ENCODE results near the gene MAGI1. TPM values are rescaled to one million over a fixed set of nuclear protein-coding genes. Genes with fewer than 3 reads are reported as not detected.

MAGI1 gene
- total RNA-seq, 3 donors from 2014 or later = 22.1 to 94.4 (median 70.5) TPM

DNA sequence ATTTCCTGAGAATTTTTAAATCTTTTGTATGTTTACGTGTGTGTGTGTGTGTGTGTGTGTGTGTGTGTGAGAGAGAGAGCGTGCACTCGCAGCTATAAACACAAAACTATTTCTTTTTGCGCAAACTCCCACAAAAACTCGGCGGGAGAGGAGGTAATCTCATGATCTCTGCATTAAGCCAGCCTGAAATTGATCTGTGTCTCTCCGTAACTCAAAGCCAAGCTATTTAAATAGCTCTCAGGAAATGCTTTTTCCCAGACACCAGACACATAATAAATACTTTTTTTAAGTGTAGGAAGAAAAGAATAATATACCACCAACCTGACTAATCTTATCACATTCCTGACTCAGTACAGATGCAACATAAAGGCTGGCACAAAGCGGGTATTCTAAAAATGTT is 226.8 kb downstream of the MAGI1 start:
- H3K9me3 ChIP-seq = no peaks in the 10 kb centered on the region
- no peaks in the 10 kb centered on the region for H3K36me3 ChIP-seq
- H3K4me1 ChIP-seq = no peaks in the 10 kb centered on the region
- H3K4me3 ChIP-seq = no peak overlapping the region
- H3K27ac ChIP-seq = no peak overlapping the region
- intact Hi-C loops (cut with DNase I; ENCODE audit: low total_unique reads) = no loop called here
- H3K27me3 ChIP-seq = no peaks in the 10 kb centered on the region
- DNase-seq (ENCODE audit: low spot score in 2 of 2) = no peak
- TF ChIP-seq POLR2AphosphoS5 (IDR thresholded peaks at IDR 0.05) (no peak), POLR2A (IDR thresholded peaks at IDR 0.05) (no peak), CTCF (IDR thresholded peaks at IDR 0.05) (no peak)

- Histone ChIP-seq H3K36me3 (no peaks in the 10 kb centered on the region), H3K4me3 (no peak overlapping the region), H3K9me3 (no peaks in the 10 kb centered on the region), H3K4me1 (no peaks in the 10 kb centered on the region), H3K27ac (no peak overlapping the region), H3K27me3 (no peaks in the 10 kb centered on the region)
- no peak for DNase-seq (ENCODE audit: low spot score in 2 of 2)
- intact Hi-C loops (cut with DNase I; ENCODE audit: low total_unique reads) = no loop called here
- TF ChIP-seq CTCF (IDR thresholded peaks at IDR 0.05) (no peak), POLR2A (IDR thresholded peaks at IDR 0.05) (no peak), POLR2AphosphoS5 (IDR thresholded peaks at IDR 0.05) (no peak)
These were observed 227.5 kb downstream of the MAGI1 start for GRCh38 chr3:65811086-65811761.

DNA sequence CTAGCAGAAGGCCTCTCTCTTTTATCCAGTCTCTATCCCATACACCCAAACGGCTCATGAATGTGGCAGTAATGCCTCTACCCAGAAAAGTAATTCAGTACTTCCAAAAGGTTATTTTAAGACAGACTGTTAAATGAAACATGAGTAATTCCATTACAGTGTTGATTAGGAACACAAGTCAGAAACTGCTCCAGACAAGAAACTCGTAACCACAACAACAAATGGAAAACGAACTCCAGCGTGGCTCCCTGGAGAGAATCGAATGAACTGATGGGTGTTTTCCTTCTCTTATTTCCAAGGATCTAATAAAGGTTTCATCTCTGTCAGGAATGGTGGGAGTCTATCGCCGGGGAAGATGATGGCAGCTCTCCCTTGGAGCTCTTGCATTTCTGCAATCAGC is 228.4 kb downstream of the MAGI1 start:
- no peak for TF ChIP-seq CTCF (IDR thresholded peaks at IDR 0.05)
- TF ChIP-seq POLR2A (IDR thresholded peaks at IDR 0.05) = no peak
- TF ChIP-seq POLR2AphosphoS5 (IDR thresholded peaks at IDR 0.05) = no peak

GRCh38 chr3:65809641-65810150 is 229.0 kb downstream of the MAGI1 start:
- H3K27ac ChIP-seq = no peak overlapping the region
- no peaks in the 10 kb centered on the region for H3K9me3 ChIP-seq
- no peaks in the 10 kb centered on the region for H3K36me3 ChIP-seq
- TF ChIP-seq POLR2A (IDR thresholded peaks at IDR 0.05) (no peak), CTCF (IDR thresholded peaks at IDR 0.05) (no peak), POLR2AphosphoS5 (IDR thresholded peaks at IDR 0.05) (no peak)
- no peaks in the 10 kb centered on the region for H3K27me3 ChIP-seq
- DNase-seq (ENCODE audit: low spot score in 2 of 2) = no peak
- no peak overlapping the region for H3K4me3 ChIP-seq
- intact Hi-C loops (cut with DNase I; ENCODE audit: low total_unique reads) = no loop called here
- no peaks in the 10 kb centered on the region for H3K4me1 ChIP-seq

More for the DNA sequence above, 228.4 kb downstream of the MAGI1 start:
- Histone ChIP-seq H3K4me1 (no peaks in the 10 kb centered on the region), H3K9me3 (no peaks in the 10 kb centered on the region), H3K27me3 (no peaks in the 10 kb centered on the region), H3K4me3 (no peak overlapping the region), H3K27ac (no peak overlapping the region), H3K36me3 (no peaks in the 10 kb centered on the region)
- intact Hi-C loops (cut with DNase I; ENCODE audit: low total_unique reads) = no loop called here
- no peak for DNase-seq (ENCODE audit: low spot score in 2 of 2)

GRCh38 chr3:65808824-65809223 is 229.9 kb downstream of the MAGI1 start:
- H3K36me3 ChIP-seq = no peaks in the 10 kb centered on the region
- H3K27ac ChIP-seq = no peak overlapping the region
- intact Hi-C loops (cut with DNase I; ENCODE audit: low total_unique reads) = no loop called here
- no peak for DNase-seq (ENCODE audit: low spot score in 2 of 2)
- no peak overlapping the region for H3K4me3 ChIP-seq
- no peaks in the 10 kb centered on the region for H3K9me3 ChIP-seq
- no peaks in the 10 kb centered on the region for H3K4me1 ChIP-seq
- no peaks in the 10 kb centered on the region for H3K27me3 ChIP-seq
- TF ChIP-seq POLR2AphosphoS5 (IDR thresholded peaks at IDR 0.05) (no peak), CTCF (IDR thresholded peaks at IDR 0.05) (no peak), POLR2A (IDR thresholded peaks at IDR 0.05) (no peak)

Measured in breast epithelium (tissue), 4 donors.